IMR-90 (cell line): ENCODE data around the gene CASZ1.

Experiments
- MAFK ChIP-seq: IDR thresholded peaks from 2 replicates; pipeline ENCODE4 v1.6.1; 2012; ENCODE audit warnings: low read depth, low read length, improper control_type of control experiment
- POLR2A ChIP-seq: IDR thresholded peaks from 2 replicates; pipeline ENCODE4 v1.6.1; 2012; ENCODE audit warnings: mild to moderate bottlenecking, low read depth, low read length
- RFX5 ChIP-seq: IDR thresholded peaks from 2 replicates; pipeline ENCODE4 v1.8.0; 2012; ENCODE audit warnings: low read depth, mild to moderate bottlenecking, low read length, moderate library complexity
- SMC3 ChIP-seq: fragments of 150-350 bp; IDR thresholded peaks from 2 replicates; pipeline ENCODE4 v1.6.1; 2016; ENCODE audit warnings: low read depth, mild to moderate bottlenecking, antibody characterized with exemption, low read length, moderate library complexity
- TF ChIP-seq, protein P1 (sequence below): conservative IDR thresholded peaks from 2 replicates; pipeline ENCODE4 v1.5.1; 2012; ENCODE audit warnings: mild to moderate bottlenecking, low read depth, low read length, improper control_type of control experiment

GRCh38 chr1:10607228-10607627 is 189.2 kb downstream of the CASZ1 start:
- TF ChIP-seq POLR2A (no peak), SMC3 (no peak), MAFK (no peak), RFX5 (no peak)
- TF ChIP-seq, protein P1, sequence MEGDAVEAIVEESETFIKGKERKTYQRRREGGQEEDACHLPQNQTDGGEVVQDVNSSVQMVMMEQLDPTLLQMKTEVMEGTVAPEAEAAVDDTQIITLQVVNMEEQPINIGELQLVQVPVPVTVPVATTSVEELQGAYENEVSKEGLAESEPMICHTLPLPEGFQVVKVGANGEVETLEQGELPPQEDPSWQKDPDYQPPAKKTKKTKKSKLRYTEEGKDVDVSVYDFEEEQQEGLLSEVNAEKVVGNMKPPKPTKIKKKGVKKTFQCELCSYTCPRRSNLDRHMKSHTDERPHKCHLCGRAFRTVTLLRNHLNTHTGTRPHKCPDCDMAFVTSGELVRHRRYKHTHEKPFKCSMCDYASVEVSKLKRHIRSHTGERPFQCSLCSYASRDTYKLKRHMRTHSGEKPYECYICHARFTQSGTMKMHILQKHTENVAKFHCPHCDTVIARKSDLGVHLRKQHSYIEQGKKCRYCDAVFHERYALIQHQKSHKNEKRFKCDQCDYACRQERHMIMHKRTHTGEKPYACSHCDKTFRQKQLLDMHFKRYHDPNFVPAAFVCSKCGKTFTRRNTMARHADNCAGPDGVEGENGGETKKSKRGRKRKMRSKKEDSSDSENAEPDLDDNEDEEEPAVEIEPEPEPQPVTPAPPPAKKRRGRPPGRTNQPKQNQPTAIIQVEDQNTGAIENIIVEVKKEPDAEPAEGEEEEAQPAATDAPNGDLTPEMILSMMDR: no peak
